ENCODE results near the gene FAM228A.

Gene FAM228A

DNA sequence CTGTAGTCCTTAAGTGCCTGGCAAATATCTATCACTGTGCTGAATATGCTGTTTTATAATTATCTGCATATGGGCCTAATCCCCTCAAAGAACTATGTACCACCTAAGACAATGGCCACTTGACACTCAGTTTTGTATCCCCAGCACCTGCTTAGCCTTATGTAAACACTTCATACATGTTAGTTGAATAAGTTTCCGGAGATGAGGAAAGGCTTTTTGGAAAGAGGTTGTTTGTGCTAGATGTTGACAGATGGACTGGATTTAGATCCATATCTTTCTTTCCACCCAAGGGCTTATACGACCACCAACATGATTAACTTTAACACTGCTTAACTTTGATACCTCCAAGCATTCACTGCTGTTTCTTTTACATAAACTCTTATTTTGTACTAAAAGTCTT lies 63.3 kb downstream of the FAM228A start:
- no peak overlapping the region for H3K27ac ChIP-seq
- TF ChIP-seq CTCF (IDR thresholded peaks at IDR 0.05) (no peak), ZFX (IDR thresholded peaks at IDR 0.05; ENCODE audit: borderline replicate concordance) (no peak)

GRCh38 chr2:24239553-24239952 lies 64.7 kb downstream of the FAM228A start:
- TF ChIP-seq CTCF (IDR thresholded peaks at IDR 0.05), result no peak
- no peak for TF ChIP-seq ZFX (IDR thresholded peaks at IDR 0.05; ENCODE audit: borderline replicate concordance)

More at GRCh38 chr2:24239553-24239952, 64.7 kb downstream of the FAM228A start:
- no peak overlapping the region for H3K27ac ChIP-seq

All from 22Rv1 (cell line).